Small intestine (tissue), 7 donors: ENCODE measurements around the gene SLIT3. TPM values are rescaled to one million over a fixed set of nuclear protein-coding genes. Genes with fewer than 3 reads are reported as not detected.

Experiments used
- DNase-seq, 2 donors: peaks; one replicate each; pipeline versions ENCODE4 v3.0.0 to v3.0.0-alpha.2; 2013
- FAIRE-seq: peaks from 2 replicates; lab custom pipeline; 2012; peaks lifted over from hg19 to GRCh38; lab: Jason Lieb, UNC
- H3K27ac ChIP-seq, 3 donors: one replicate each; pipeline ENCODE4 v1.5.1; 2013; ENCODE audit warnings: low read length in 2 of 3, mild to moderate bottlenecking in 2 of 3, control low read depth in 1 of 3, inconsistent platforms in 1 of 3, low read depth in 1 of 3, moderate library complexity in 1 of 3
- H3K27me3 ChIP-seq, 3 donors: one replicate each; pipeline ENCODE4 v1.6.1; 2013; ENCODE audit warnings: low read length in 3 of 3, inconsistent platforms in 1 of 3; ENCODE audit not compliant: control insufficient read depth in 3 of 3, insufficient read depth in 3 of 3
- H3K36me3 ChIP-seq, 3 donors: one replicate each; pipeline ENCODE4 v1.6.1; 2013; ENCODE audit warnings: low read length in 3 of 3, inconsistent platforms in 1 of 3, low read depth in 1 of 3, mild to moderate bottlenecking in 1 of 3, moderate library complexity in 1 of 3; ENCODE audit not compliant: control insufficient read depth in 3 of 3, insufficient read depth in 2 of 3
- H3K4me1 ChIP-seq, 3 donors: one replicate each; pipeline ENCODE4 v1.6.1; 2013; ENCODE audit warnings: low read length in 2 of 3, inconsistent platforms in 1 of 3, low read depth in 1 of 3, mild to moderate bottlenecking in 1 of 3, moderate library complexity in 1 of 3; ENCODE audit not compliant: control insufficient read depth in 3 of 3, insufficient read depth in 2 of 3
- H3K4me3 ChIP-seq, 3 donors: one replicate each; pipeline ENCODE4 v1.5.1; 2013; ENCODE audit warnings: low read length in 3 of 3, control low read depth in 1 of 3, inconsistent platforms in 1 of 3, low read depth in 1 of 3, mild to moderate bottlenecking in 1 of 3, moderate library complexity in 1 of 3
- H3K9me3 ChIP-seq, 2 donors: one replicate each; pipeline ENCODE4 v1.6.1; 2013; ENCODE audit warnings: low read depth in 1 of 2, low read length in 1 of 2; ENCODE audit not compliant: control insufficient read depth in 2 of 2, insufficient read depth in 1 of 2
- WGBS, 3 donors: extraction: QIAGEN DNeasy Blood & Tissue Kit; methylation state at CpG; one replicate each; pipeline ENCODE4 v1.1.7; 2013; 5-methylcytosine and 5-hydroxymethylcytosine counted together
- polyA plus RNA-seq, 4 donors: library from polyadenylated mRNA; stranded (reverse) in 3 of 4; unstranded in 1 of 4; fragments of 200-250 nt in 3 of 4; fragments of 120-200 nt in 1 of 4; gene quantifications; one replicate each; pipeline versions ENCODE4 v1.2.1 to v1.2.3, GENCODE V29; 2013
- donor health status: healthy with polysubstance abuse.
- donor health status: control.
- donor health status: control.
- donor health status: Bipolar disorder and iron deficiency.
- donor health status: healthy.

SLIT3 gene
- polyA plus RNA-seq, 4 donors: 0.27 to 5.5 (median 5.3) TPM; not detected in 1

GRCh38 chr5:169242849-169243186 lies 58.1 kb downstream of the SLIT3 start:
- no peak overlapping the region for H3K27ac ChIP-seq
- H3K4me3 ChIP-seq: no peak overlapping the region
- H3K4me1 ChIP-seq: no peaks in the 10 kb centered on the region
- no peaks in the 10 kb centered on the region for H3K9me3 ChIP-seq
- H3K36me3 ChIP-seq: no peaks in the 10 kb centered on the region
- FAIRE-seq (no peak), DNase-seq (no peak)
- no peaks in the 10 kb centered on the region for H3K27me3 ChIP-seq
- 84 to 91% (median 89%) methylated on average over 2 of the region's 2 CpGs for WGBS, 3 donors

DNA sequence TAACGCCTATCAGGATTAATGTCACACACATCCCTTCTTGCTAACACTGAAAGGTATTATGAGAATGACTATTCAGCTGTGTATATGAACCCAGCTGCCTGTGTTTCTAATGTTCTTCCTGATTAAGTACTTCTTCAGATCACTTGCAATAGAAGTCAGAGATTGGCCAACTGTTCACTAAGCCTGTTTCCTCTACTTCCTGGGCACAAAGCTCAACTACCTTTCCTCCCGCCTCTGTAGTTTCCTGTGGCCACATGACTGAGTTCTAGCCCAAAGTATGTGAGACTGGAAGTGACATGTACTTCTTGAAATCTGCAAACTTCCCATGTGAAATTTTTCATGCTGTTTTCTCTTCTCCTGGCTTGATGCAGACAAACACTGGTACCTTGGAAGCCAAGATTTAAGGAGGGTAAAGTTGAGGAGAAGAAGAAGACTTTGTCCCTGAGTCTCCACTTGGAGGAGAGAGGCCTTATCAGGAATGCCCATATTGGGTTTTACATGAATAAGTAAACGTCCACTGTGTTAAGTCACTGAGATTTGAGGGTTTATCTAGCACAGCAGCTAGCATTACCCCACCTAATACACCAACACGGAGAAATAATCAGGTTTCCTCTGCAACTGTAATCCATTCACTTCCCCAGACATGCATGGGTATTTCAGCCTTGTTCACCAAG lies 58.6 kb downstream of the SLIT3 start:
- 43 to 47% (median 46%) methylated on average over 4 of the region's 4 CpGs for WGBS, 3 donors
- FAIRE-seq (no peak), DNase-seq (no peak)
- Histone ChIP-seq H3K4me3 (no peak overlapping the region), H3K36me3 (no peaks in the 10 kb centered on the region), H3K9me3 (no peaks in the 10 kb centered on the region), H3K27ac (no peak overlapping the region), H3K4me1 (no peaks in the 10 kb centered on the region), H3K27me3 (no peaks in the 10 kb centered on the region)

DNA sequence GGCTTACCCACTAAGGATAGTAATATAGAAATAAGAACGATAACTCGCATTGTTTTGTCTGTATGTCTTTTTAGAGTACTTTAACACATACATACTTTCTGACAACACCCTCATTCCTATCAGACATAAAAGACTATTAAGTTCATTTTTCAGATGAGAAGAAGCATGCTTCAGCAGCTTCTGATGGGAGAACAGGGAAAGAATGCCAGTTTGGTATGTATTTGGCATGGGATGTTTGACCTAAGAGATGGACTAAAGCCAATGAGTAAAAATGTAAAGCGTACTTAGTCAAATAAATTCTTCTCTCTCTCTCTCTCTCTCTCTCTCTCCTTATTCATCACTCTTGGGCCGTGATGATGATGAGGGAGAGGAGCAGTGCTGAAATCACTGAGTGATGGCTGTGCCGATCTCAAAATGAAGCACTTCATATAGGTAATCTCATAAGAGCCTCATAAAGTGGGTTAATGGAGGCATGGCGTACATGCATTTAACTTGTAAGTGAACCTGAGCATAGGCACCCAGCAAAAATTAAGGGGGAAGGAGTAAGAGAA lies 71.5 kb downstream of the SLIT3 start:
- 72 to 82% (median 81%) methylated on average over 6 of the region's 6 CpGs for WGBS, 3 donors
- Histone ChIP-seq H3K27me3 (no peaks in the 10 kb centered on the region), H3K4me3 (no peak overlapping the region), H3K36me3 (no peaks in the 10 kb centered on the region), H3K27ac (no peak overlapping the region), H3K9me3 (no peaks in the 10 kb centered on the region), H3K4me1 (no peaks in the 10 kb centered on the region)
- DNase-seq: no peak
- FAIRE-seq: no peak

GRCh38 chr5:169226895-169227294 lies 74.0 kb downstream of the SLIT3 start:
- 48 to 74% (median 61%) methylated on average over 3 of the region's 3 CpGs for WGBS, 3 donors
- no peaks in the 10 kb centered on the region for H3K36me3 ChIP-seq
- FAIRE-seq (no peak), DNase-seq (no peak)
- no peak overlapping the region for H3K27ac ChIP-seq
- H3K27me3 ChIP-seq: no peaks in the 10 kb centered on the region
- H3K9me3 ChIP-seq: no peaks in the 10 kb centered on the region
- no peak overlapping the region for H3K4me3 ChIP-seq
- no peaks in the 10 kb centered on the region for H3K4me1 ChIP-seq

DNA sequence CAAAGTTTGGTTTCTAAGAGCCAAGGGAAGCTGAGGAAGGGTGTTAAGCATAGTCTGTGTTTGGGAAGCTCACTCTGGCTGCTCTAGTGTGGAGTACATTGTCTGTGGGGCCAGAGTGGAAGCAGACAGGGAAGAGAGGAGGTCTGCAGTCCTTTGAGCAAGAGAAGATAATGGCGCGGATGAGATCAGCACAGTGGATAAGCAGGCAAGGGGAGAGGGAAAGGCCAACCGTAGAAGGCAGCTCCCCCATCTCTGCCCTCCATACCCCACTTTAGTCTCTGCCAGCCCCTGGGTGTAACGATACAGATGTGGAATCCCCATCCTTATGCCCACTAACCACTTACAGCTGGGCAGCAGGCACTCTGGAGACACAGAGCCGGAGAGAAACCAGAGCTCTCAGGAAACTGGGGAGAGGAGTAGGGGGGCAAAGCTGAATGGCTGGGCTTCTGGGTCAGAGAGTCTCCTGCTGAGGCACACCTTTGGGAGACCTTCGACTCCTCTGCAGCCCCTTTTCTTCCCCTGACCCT lies 75.0 kb downstream of the SLIT3 start:
- FAIRE-seq (no peak), DNase-seq (no peak)
- WGBS, 3 donors: 80 to 91% (median 83%) methylated on average over 6 of the region's 6 CpGs
- Histone ChIP-seq H3K4me1 (no peaks in the 10 kb centered on the region), H3K36me3 (no peaks in the 10 kb centered on the region), H3K4me3 (no peak overlapping the region), H3K27me3 (no peaks in the 10 kb centered on the region), H3K9me3 (no peaks in the 10 kb centered on the region), H3K27ac (no peak overlapping the region)

DNA sequence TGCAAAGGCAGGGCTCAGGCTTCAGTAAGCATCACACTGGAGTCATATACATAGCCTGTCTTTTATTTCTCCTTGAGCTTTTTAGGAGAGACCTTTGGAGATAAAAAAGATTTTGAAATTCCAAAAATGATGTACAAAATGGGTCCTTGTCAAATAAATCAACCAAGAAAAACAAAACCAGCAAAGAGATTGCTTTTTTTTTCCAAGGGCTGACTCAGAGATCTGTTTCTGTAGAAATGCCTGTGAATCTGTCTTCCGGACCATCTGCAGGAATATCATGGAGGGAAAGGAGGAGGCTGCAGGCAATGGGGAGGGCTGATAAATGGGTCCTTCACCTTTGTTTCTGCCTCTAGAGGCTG lies 77.4 kb downstream of the SLIT3 start:
- 65 to 87% (median 76%) methylated on average over 1 of the region's 1 CpG for WGBS, 3 donors
- no peaks in the 10 kb centered on the region for H3K27me3 ChIP-seq
- FAIRE-seq (no peak), DNase-seq (no peak)
- H3K9me3 ChIP-seq: no peaks in the 10 kb centered on the region
- no peak overlapping the region for H3K4me3 ChIP-seq
- no peaks in the 10 kb centered on the region for H3K4me1 ChIP-seq
- H3K36me3 ChIP-seq: no peaks in the 10 kb centered on the region
- H3K27ac ChIP-seq: no peak overlapping the region

GRCh38 chr5:169222934-169223594 lies 77.9 kb downstream of the SLIT3 start:
- Histone ChIP-seq H3K27ac (no peak overlapping the region), H3K36me3 (no peaks in the 10 kb centered on the region), H3K4me1 (no peaks in the 10 kb centered on the region), H3K9me3 (no peaks in the 10 kb centered on the region), H3K4me3 (no peak overlapping the region), H3K27me3 (no peaks in the 10 kb centered on the region)
- 42 to 63% (median 47%) methylated on average over 9 of the region's 9 CpGs for WGBS, 3 donors
- FAIRE-seq (no peak), DNase-seq (no peak)

DNA sequence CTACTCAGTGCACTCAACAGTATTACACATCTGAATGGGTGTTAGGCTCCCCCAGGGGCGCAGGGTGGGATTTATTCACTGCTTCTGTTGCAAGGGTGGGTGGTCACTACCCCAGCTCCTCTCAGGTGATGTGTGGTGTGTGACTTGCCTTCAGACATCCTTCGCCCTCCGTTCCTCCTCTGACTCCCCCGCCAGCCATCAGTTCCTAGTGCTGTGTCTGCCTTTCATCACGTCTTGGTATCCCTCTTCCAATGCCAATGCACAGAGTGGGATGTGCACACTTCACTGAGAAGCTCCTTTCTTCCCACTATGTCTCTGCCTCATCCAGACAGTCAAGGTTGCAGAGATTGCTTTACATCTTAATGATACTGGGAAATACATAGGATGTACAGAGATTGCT lies 79.4 kb downstream of the SLIT3 start:
- no peak overlapping the region for H3K4me3 ChIP-seq
- no peaks in the 10 kb centered on the region for H3K27me3 ChIP-seq
- no peaks in the 10 kb centered on the region for H3K36me3 ChIP-seq
- no peak overlapping the region for H3K27ac ChIP-seq
- FAIRE-seq (no peak), DNase-seq (no peak)
- no peaks in the 10 kb centered on the region for H3K4me1 ChIP-seq
- no peaks in the 10 kb centered on the region for H3K9me3 ChIP-seq
- 83 to 85% (median 85%) methylated on average over 5 of the region's 5 CpGs for WGBS, 3 donors
